Choroid plexus epithelial cell (primary cell): Measurements from ENCODE around the gene KRT20.

Source experiments
- DNase-seq: peaks from one replicate; pipeline ENCODE4 v3.0.0-alpha.2; 2010; ENCODE audit warnings: low read depth
- H3K4me3 ChIP-seq: 2 replicates; pipeline ENCODE4 v1.5.1; 2011; ENCODE audit warnings: low read depth, mild to moderate bottlenecking, control low read depth, low read length, moderate library complexity
- TF ChIP-seq, protein P1 (sequence below): conservative IDR thresholded peaks from 2 replicates; pipeline ENCODE4 v1.5.1; 2011; ENCODE audit warnings: low read depth, mild to moderate bottlenecking, control low read depth, inconsistent platforms, low read length, moderate library complexity

KRT20 gene

DNA sequence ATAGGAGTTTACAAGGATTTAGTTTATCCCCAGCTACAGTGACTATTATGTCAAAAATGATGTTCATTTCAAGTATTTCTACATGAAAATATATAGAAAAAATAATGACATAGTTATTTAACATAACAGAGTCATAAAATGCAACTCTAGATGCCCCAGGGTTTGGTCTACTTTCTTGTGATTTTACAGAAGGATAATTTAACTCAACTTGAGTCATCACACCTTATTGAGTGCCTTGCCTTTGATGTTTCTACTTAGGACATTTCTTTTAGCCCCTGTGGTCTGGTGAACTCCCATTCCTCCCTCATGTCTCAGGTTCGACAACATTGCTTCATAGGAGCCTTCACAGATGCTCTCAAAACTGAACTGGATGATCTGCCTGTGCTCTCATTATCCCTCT, 2.0 kb downstream of the KRT20 start:
- DNase-seq, result no peak
- no peak overlapping the region for H3K4me3 ChIP-seq
- TF ChIP-seq, protein P1, sequence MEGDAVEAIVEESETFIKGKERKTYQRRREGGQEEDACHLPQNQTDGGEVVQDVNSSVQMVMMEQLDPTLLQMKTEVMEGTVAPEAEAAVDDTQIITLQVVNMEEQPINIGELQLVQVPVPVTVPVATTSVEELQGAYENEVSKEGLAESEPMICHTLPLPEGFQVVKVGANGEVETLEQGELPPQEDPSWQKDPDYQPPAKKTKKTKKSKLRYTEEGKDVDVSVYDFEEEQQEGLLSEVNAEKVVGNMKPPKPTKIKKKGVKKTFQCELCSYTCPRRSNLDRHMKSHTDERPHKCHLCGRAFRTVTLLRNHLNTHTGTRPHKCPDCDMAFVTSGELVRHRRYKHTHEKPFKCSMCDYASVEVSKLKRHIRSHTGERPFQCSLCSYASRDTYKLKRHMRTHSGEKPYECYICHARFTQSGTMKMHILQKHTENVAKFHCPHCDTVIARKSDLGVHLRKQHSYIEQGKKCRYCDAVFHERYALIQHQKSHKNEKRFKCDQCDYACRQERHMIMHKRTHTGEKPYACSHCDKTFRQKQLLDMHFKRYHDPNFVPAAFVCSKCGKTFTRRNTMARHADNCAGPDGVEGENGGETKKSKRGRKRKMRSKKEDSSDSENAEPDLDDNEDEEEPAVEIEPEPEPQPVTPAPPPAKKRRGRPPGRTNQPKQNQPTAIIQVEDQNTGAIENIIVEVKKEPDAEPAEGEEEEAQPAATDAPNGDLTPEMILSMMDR, result no peak

DNA sequence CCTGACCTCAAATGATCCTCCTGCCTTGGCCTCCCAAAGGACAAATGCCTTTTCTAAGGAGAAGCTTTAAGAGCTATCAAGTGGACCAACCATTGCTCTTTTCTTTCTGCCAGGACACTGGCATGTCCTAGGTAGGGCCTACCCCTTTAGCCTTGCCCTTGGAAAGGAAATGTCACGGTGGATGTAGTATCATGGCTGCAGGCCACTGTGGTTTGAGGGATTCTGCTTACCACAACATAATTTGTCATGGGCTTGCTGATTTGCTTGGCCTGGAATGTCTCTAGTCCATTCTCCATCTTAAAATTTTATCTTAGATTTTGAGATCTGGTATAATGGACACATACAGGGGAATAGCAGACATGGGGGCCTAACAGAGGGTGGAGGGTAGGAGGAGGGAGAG, 6.0 kb downstream of the KRT20 start:
- no peak for DNase-seq
- TF ChIP-seq, protein P1, result no peak
- no peak overlapping the region for H3K4me3 ChIP-seq

DNA sequence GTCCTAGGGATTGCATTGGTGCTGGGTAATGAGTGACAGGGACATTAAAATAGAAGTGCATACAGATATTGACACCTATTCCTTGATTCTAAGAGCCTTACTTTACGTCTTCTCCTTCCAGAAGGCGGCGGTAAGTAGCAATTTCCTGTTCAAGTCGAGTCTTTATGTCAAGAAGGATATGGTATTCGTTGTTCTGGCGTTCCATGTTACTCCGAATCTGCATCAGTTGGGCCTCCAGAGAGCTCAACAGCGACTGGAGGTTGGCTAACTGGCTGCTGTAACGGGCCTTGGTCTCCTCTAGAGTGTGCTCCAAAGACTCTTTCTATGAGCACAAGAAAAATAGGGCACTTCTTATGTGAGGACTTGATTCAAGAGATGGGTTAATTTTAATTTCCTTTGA, 7.0 kb downstream of the KRT20 start:
- DNase-seq, result no peak
- TF ChIP-seq, protein P1, result no peak
- H3K4me3 ChIP-seq, result no peak overlapping the region

DNA sequence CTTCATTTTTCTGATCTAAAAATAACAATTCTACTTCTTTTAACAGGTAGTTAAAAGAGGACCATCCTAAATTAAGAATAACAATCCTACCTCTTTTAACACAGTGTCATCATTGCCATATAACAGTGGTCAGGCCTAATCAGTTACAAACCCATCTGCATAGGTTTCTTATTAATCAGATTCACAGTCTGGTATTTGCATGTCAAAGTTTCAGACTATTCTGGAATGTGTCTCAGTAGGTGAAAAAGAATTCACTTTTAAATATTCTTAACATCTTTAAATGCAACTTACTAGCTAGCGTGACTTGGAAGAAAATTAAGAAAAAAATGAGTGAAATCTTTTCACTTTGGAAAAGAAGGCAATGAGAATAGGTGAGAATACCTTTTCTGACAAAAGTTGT, 11.2 kb downstream of the KRT20 start:
- no peak for DNase-seq
- no peak overlapping the region for H3K4me3 ChIP-seq
- TF ChIP-seq, protein P1, result no peak

DNA sequence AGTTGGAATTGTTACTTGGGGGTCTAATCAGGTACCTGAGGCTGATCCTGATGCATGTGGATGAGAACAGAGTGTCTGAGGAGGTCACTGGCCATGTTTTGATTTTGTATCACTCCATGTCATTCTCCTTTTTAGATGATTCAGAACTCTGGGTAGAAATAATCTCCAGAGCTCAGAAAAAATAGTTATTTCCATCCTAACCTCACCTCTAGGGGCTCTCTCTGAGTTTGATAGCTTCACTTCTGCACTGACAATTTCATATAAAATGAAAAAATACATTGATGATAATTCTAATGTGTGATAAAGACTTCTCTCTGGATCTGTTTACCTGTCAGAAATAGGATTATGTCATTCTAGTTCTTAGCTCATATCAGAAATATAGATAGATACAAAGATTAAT, 11.8 kb downstream of the KRT20 start:
- H3K4me3 ChIP-seq, result no peak overlapping the region
- TF ChIP-seq, protein P1, result no peak

DNA sequence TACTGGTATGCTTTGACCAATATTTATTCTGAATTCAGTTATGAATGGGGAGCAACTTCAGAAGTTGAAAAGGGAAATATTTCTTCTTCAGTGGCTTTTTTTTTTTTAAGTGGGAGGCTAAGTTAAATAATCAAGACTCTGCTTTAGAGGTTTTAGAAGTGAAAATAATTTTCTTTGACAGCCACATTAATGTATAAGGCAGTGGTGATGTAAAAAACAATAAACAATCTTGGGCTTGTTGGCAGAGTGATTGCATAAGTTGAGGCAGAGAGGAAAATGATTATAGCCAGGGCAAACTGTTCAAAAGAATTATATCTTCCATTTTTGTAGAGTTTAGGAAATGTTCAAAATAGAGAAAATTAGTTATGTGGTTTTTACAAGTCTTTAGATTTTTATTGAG, 12.6 kb downstream of the KRT20 start:
- DNase-seq, result no peak
- TF ChIP-seq, protein P1, result no peak
- H3K4me3 ChIP-seq, result no peak overlapping the region

More for the DNA sequence above, 11.8 kb downstream of the KRT20 start:
- DNase-seq, result no peak

DNA sequence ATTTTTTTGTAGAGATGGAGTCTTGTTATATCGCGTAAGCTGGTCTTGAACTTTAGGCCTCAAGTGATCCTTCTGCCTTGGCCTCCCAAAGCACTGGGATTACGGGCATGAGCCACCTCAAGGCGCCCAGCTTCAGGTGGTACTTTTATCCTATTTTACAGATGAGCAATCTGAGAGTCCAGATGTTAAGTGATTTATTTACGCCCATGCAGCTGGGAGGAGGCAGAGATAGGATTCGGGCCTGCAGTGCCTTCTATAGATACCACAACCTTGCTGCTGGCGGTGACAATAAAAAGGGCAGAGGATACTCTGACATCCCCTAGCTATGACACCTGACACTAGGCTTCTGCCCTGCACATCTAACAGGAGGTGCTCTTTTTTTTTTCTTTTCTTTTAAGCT, 13.7 kb downstream of the KRT20 start:
- no peak overlapping the region for H3K4me3 ChIP-seq
- TF ChIP-seq, protein P1, result no peak
- DNase-seq, result no peak
